Kidney (tissue), 14 donors: ENCODE data around the gene CRIP1. TPM values are rescaled to one million over a fixed set of nuclear protein-coding genes. Genes with fewer than 3 reads are reported as not detected.

Source experiments
- DNase-seq, 5 donors: peaks; one replicate each; pipeline ENCODE4 v3.0.0-alpha.2; 2013 to 2020
- FAIRE-seq: peaks from 2 replicates; lab custom pipeline; 2012; peaks lifted over from hg19 to GRCh38; lab: Jason Lieb, UNC
- H3K27ac ChIP-seq, 2 donors: one replicate each; pipeline ENCODE4 v1.7.0; 2013; ENCODE audit warnings: low read depth in 2 of 2, low read length in 2 of 2, inconsistent platforms in 1 of 2
- H3K27me3 ChIP-seq: one replicate; pipeline ENCODE4 v1.7.1; 2013; ENCODE audit warnings: low read length, inconsistent platforms; ENCODE audit not compliant: control insufficient read depth, insufficient read depth
- H3K36me3 ChIP-seq, 3 donors: one replicate each; pipeline versions ENCODE4 v1.7.0 to v1.7.1; 2013; ENCODE audit warnings: low read length in 3 of 3, control low read depth in 1 of 3, inconsistent platforms in 1 of 3; ENCODE audit not compliant: insufficient read depth in 3 of 3, control insufficient read depth in 2 of 3
- H3K4me1 ChIP-seq, 3 donors: one replicate each; pipeline versions ENCODE4 v1.7.0 to v1.7.1; 2013; ENCODE audit warnings: low read length in 3 of 3, inconsistent platforms in 1 of 3, low read depth in 1 of 3; ENCODE audit not compliant: control insufficient read depth in 2 of 3, insufficient read depth in 2 of 3
- H3K4me3 ChIP-seq, 3 donors: one replicate each; pipeline versions ENCODE4 v1.7.0 to v1.8.1; 2013; ENCODE audit warnings: low read length in 3 of 3, control low read depth in 1 of 3, inconsistent platforms in 1 of 3
- H3K9ac ChIP-seq, 3 donors: one replicate each; pipeline versions ENCODE4 v1.7.0 to v1.7.1; 2013; ENCODE audit warnings: low read length in 3 of 3, control low read depth in 1 of 3, inconsistent platforms in 1 of 3
- H3K9me3 ChIP-seq, 3 donors: one replicate each; pipeline versions ENCODE4 v1.7.0 to v1.7.1; 2013; ENCODE audit warnings: low read length in 3 of 3, control low read depth in 1 of 3, inconsistent platforms in 1 of 3; ENCODE audit not compliant: control insufficient read depth in 2 of 3, insufficient read depth in 1 of 3
- CTCF ChIP-seq: IDR thresholded peaks from 3 replicates; pipeline ENCODE4 v1.5.1; 2012; ENCODE audit warnings: mild to moderate bottlenecking, moderate library complexity, borderline replicate concordance; ENCODE audit not compliant: insufficient read depth; ENCODE audit errors: extremely low read depth
- intact Hi-C: fragments of 100-400 bp; cut with DNase I; formaldehyde crosslinking; loops from one replicate; pipeline ENCODE4 v1.11.1; 2022
- polyA plus RNA-seq: library from polyadenylated mRNA; stranded (reverse); fragments of 350-450 nt; fragmentation: Illumina TruSeq; extraction: RNeasy Lipid Tissue Mini Kit (QIAGEN cat#74804); gene quantifications from one replicate; pipeline ENCODE4 v1.2.3, GENCODE V29; 2014; ENCODE audit warnings: low read depth, low replicate concordance; ENCODE audit not compliant: insufficient read depth
- total RNA-seq: library from RNA; stranded (reverse); fragmentation: NEBNext Ultra II Directional; extraction: Animal tissue kit (Norgen Biotek cat#: 25700); gene quantifications from one replicate; pipeline ENCODE4 v1.2.1, GENCODE V29; 2021
- donor health status: control.
- donor health status: control.
- donor health status: control.
- donor health status: control.
- donor health status: control.
- donor health status: DM: yes; HTN: yes; CAD: no.
- donor health status: Normal renal cell carcinoma (clear cell type).

CRIP1 gene
- total and polyA plus RNA-seq, 2 donors from 2014 or later, result 272 to 381 TPM

- Histone ChIP-seq H3K27me3 (no peaks in the 10 kb centered on the region), H3K27ac (no peak overlapping the region), H3K36me3 (no peaks in the 10 kb centered on the region), H3K4me3 (no peak overlapping the region), H3K9me3 (no peaks in the 10 kb centered on the region), H3K9ac (no peak overlapping the region), H3K4me1 (no peaks in the 10 kb centered on the region)
- intact Hi-C loops, result no loop called here
- DNase-seq (peak in 2 of 5 donors; percentile 24 to 45), FAIRE-seq (no peak)
- TF ChIP-seq CTCF, result no peak
Measured at GRCh38 chr14:105501504-105502291, 15.0 kb downstream of the CRIP1 start.

- no peak overlapping the region for H3K9ac ChIP-seq
- H3K36me3 ChIP-seq, result no peaks in the 10 kb centered on the region
- FAIRE-seq, result no peak
- H3K27ac ChIP-seq, result no peak overlapping the region
- no peaks in the 10 kb centered on the region for H3K4me1 ChIP-seq
- no peak for TF ChIP-seq CTCF
- peak in 2 of 5 donors; percentile 42 to 65 for DNase-seq
- no peak overlapping the region for H3K4me3 ChIP-seq
- intact Hi-C loops, result no loop called here
- H3K9me3 ChIP-seq, result no peaks in the 10 kb centered on the region
- H3K27me3 ChIP-seq, result no peaks in the 10 kb centered on the region
Measured at GRCh38 chr14:105502446-105503295, 16.0 kb downstream of the CRIP1 start.

GRCh38 chr14:105503296-105503640 is 16.6 kb downstream of the CRIP1 start:
- Histone ChIP-seq H3K4me1 (peaks cover 0 to 2% (median 0%) of the 10 kb centered on the region in 3 donors), H3K36me3 (no peaks in the 10 kb centered on the region), H3K9me3 (no peaks in the 10 kb centered on the region), H3K9ac (no peak overlapping the region), H3K27ac (no peak overlapping the region), H3K4me3 (no peak overlapping the region), H3K27me3 (no peaks in the 10 kb centered on the region)
- no peak for TF ChIP-seq CTCF
- DNase-seq (peak in 1 of 5 donors; percentile 43), FAIRE-seq (no peak)
- intact Hi-C loops, result no loop called here
